SK-N-SH (cell line): ENCODE results near the gene TEX264. TPM values are rescaled to one million over a fixed set of nuclear protein-coding genes. Genes with fewer than 3 reads are reported as not detected.

ENCODE experiments used
- CTCF ChIA-PET: fragments of 300-600, 350-600 bp; formaldehyde crosslinking; extraction: SDS; loops from one replicate; lab custom pipeline; 2021; lab: Yijun Ruan, JAX
- POLR2A ChIA-PET: fragments of 350-600 bp; sonication (Branson Sonifier 250); formaldehyde crosslinking; extraction: SDS; loops from one replicate; lab custom pipeline; 2020; ENCODE audit warnings: antibody characterized with exemption, inconsistent platforms; lab: Yijun Ruan, JAX
- DNase-seq: peaks from one replicate; pipeline ENCODE4 v3.0.0; 2012
- H2AFZ ChIP-seq: fragments of 200-600 bp; sonication (generic); 2 replicates; pipeline ENCODE4 v1.8.1; 2016; ENCODE audit warnings: antibody characterized with exemption, mild to moderate bottlenecking, low read depth
- H3F3A ChIP-seq: fragments of 200-600 bp; sonication (generic); replicated peaks from 2 replicates; pipeline ENCODE3; 2016; ENCODE audit warnings: antibody characterized with exemption, mild to moderate bottlenecking; ENCODE audit not compliant: insufficient read depth
- H3K27ac ChIP-seq, 2 experiments: fragments of 200-500 bp in 1 of 2; fragments of 200-600 bp in 1 of 2; sonication (Bioruptor generic) in 1 of 2; sonication (generic), shearing (Covaris generic) in 1 of 2; 2 replicates each; pipeline versions ENCODE4 v1.5.1 to v1.6.1; 2014 to 2016; ENCODE audit warnings: low read depth in 2 of 2, inconsistent platforms in 1 of 2, low read length in 1 of 2, mild to moderate bottlenecking in 1 of 2, mixed read lengths in 1 of 2
- H3K27me3 ChIP-seq: fragments of 200-600 bp; sonication (generic), shearing (Covaris generic); 2 replicates; pipeline ENCODE4 v1.6.1; 2016; ENCODE audit warnings: mixed run types; ENCODE audit not compliant: insufficient read depth
- H3K36me3 ChIP-seq, 2 experiments: fragments of 200-500 bp in 1 of 2; fragments of 200-600 bp in 1 of 2; sonication (Bioruptor generic) in 1 of 2; sonication (generic) in 1 of 2; replicated peaks in 1 of 2; 2 replicates each; pipeline versions ENCODE3 to v1.5.1; 2014 to 2016; ENCODE audit warnings: low read length in 1 of 2, mild to moderate bottlenecking in 1 of 2; ENCODE audit not compliant: insufficient read depth in 2 of 2, control insufficient read depth in 1 of 2
- H3K4me1 ChIP-seq, 2 experiments: fragments of 200-500 bp in 1 of 2; fragments of 200-600 bp in 1 of 2; sonication (Bioruptor generic) in 1 of 2; sonication (generic), shearing (Covaris generic) in 1 of 2; 2 replicates each; pipeline versions ENCODE4 v1.5.1 to v1.6.1; 2014 to 2016; ENCODE audit warnings: low read depth in 1 of 2, low read length in 1 of 2, mixed run types in 1 of 2; ENCODE audit not compliant: insufficient read depth in 2 of 2, control insufficient read depth in 1 of 2
- H3K4me2 ChIP-seq: fragments of 200-600 bp; sonication (generic), shearing (Covaris generic); 2 replicates; pipeline ENCODE4 v1.6.1; 2017; ENCODE audit warnings: mixed run types
- H3K4me3 ChIP-seq, 2 experiments: fragments of 200-500 bp in 1 of 2; fragments of 200-600 bp in 1 of 2; sonication (Bioruptor generic) in 1 of 2; sonication (generic), shearing (Covaris generic) in 1 of 2; 2 replicates each; pipeline versions ENCODE4 v1.5.1 to v1.8.1; 2014 to 2016; ENCODE audit warnings: low read depth in 2 of 2, inconsistent platforms in 1 of 2, low read length in 1 of 2, mild to moderate bottlenecking in 1 of 2, mixed read lengths in 1 of 2, moderate library complexity in 1 of 2
- H3K79me2 ChIP-seq: fragments of 200-600 bp; sonication (generic); 2 replicates; pipeline ENCODE4 v1.8.1; 2017; ENCODE audit warnings: mild to moderate bottlenecking; ENCODE audit not compliant: insufficient read depth
- H3K9ac ChIP-seq: fragments of 200-600 bp; sonication (generic); 2 replicates; pipeline ENCODE4 v1.6.1; 2017; ENCODE audit warnings: mixed run types
- H3K9me2 ChIP-seq: fragments of 200-600 bp; sonication (generic); 2 replicates; pipeline ENCODE4 v1.6.1; 2017; ENCODE audit warnings: mixed run types
- H3K9me3 ChIP-seq: fragments of 200-600 bp; sonication (generic); 2 replicates; pipeline ENCODE4 v1.6.1; 2017; ENCODE audit warnings: mixed run types, mild to moderate bottlenecking, moderate library complexity
- H4K20me1 ChIP-seq: fragments of 200-600 bp; sonication (generic); 2 replicates; pipeline ENCODE4 v1.6.1; 2017; ENCODE audit warnings: mild to moderate bottlenecking, mixed run types; ENCODE audit not compliant: insufficient read depth
- CHD2 ChIP-seq: fragments of 150-350 bp; IDR thresholded peaks from 2 replicates; pipeline ENCODE4 v1.6.1; 2018; ENCODE audit warnings: low read length; ENCODE audit not compliant: partially characterized antibody
- EP300 ChIP-seq, 2 experiments: IDR thresholded peaks; 2 replicates each; pipeline versions ENCODE4 v1.4.0 to v1.6.1; 2012; ENCODE audit warnings: borderline replicate concordance in 1 of 2, low read depth in 1 of 2, low read length in 1 of 2
- FOXJ3 ChIP-seq: sonication (generic); formaldehyde crosslinking; IDR thresholded peaks from 2 replicates; pipeline ENCODE4 v1.5.1; 2020; ENCODE audit warnings: mild to moderate bottlenecking, missing genetic modification reagents
- MAX ChIP-seq: IDR thresholded peaks from 2 replicates; pipeline ENCODE4 v1.4.0; 2012; ENCODE audit warnings: low read depth
- MXI1 ChIP-seq: IDR thresholded peaks from 2 replicates; pipeline ENCODE4 v1.6.1; 2012; ENCODE audit warnings: mild to moderate bottlenecking, low read depth, low read length, improper control_type of control experiment
- RAD21 ChIP-seq: IDR thresholded peaks from 2 replicates; pipeline ENCODE4 v1.6.1; 2012; ENCODE audit warnings: mild to moderate bottlenecking, low read length
- RCOR1 ChIP-seq: fragments of 150-350 bp; IDR thresholded peaks from 2 replicates; pipeline ENCODE4 v1.6.1; 2017; ENCODE audit warnings: antibody characterized with exemption, low read length
- RFX5 ChIP-seq: IDR thresholded peaks from 2 replicates; pipeline ENCODE4 v1.6.1; 2012; ENCODE audit warnings: mild to moderate bottlenecking, improper control_type of control experiment, low read length
- TCF12 ChIP-seq: IDR thresholded peaks from 2 replicates; pipeline ENCODE4 v1.4.0; 2012
- TEAD4 ChIP-seq: IDR thresholded peaks from 2 replicates; pipeline ENCODE4 v1.4.0; 2012; ENCODE audit warnings: mild to moderate bottlenecking, borderline replicate concordance; ENCODE audit not compliant: insufficient read depth
- WGBS: methylation state at CpG from one replicate; pipeline ENCODE4 v1.1.6; 2017; ENCODE audit warnings: low lambda C conversion rate; 5-methylcytosine and 5-hydroxymethylcytosine counted together
- polyA plus RNA-seq, 3 experiments: library from polyadenylated mRNA; depleted of rRNA; stranded (reverse); fragments of >200 nt; gene quantifications; 2 replicates each; pipeline ENCODE4 v1.2.3, GENCODE V29; 2012

TEX264 gene
- polyA plus RNA-seq, 1 of the 3 experiments (the other 2 are of a cell fraction): 82.1 TPM

GRCh38 chr3:51709004-51709420, 38.0 kb downstream of the TEX264 start (continued):
- TF ChIP-seq MAX: no peak

- Histone ChIP-seq H3K79me2 (no peaks in the 10 kb centered on the region), H3K4me2 (no peak overlapping the region), H3K27ac (no peak overlapping the region), H3K9ac (no peak overlapping the region), H3K9me3 (no peaks in the 10 kb centered on the region), H3K9me2 (no peaks in the 10 kb centered on the region), H2AFZ (no peak overlapping the region), H3K36me3 (no peaks in the 10 kb centered on the region), H3K27me3 (no peaks in the 10 kb centered on the region), H4K20me1 (peaks cover 26% of the 10 kb centered on the region), H3F3A (no peaks in the 10 kb centered on the region), H3K4me1 (peaks cover 0 to 19% of the 10 kb centered on the region in 2 experiments; a peak in 1 of 4 replicates), H3K4me3 (no peak overlapping the region)
- WGBS: 71% methylated on average over 4 of the region's 4 CpGs
- POLR2A ChIA-PET: interaction anchor here (0.6 kb wide), 1 partner anchor 83 kb away, joined by 3 read pairs; no protein-coding TSS in a partner anchor
- TF ChIP-seq TCF12: no peak
- TF ChIP-seq RCOR1: no peak
- no peak for TF ChIP-seq MAX
- no peak for TF ChIP-seq TEAD4
- no peak for TF ChIP-seq CHD2
- no peak for TF ChIP-seq FOXJ3 (CRISPR knock-in tag)
- no peak for TF ChIP-seq EP300 (IDR thresholded peaks at IDR 0.05; ENCODE audit: borderline replicate concordance in 1 of 2, low read depth in 1 of 2, low read length in 1 of 2)
- no peak for DNase-seq
- CTCF ChIA-PET: interaction anchor here (0.7 to 9.6 kb wide), 2 partner anchors 10 to 27 kb away, joined by 5 to 89 read pairs; no protein-coding TSS in a partner anchor
Measured at GRCh38 chr3:51709675-51710074, 38.6 kb downstream of the TEX264 start.

GRCh38 chr3:51710631-51711351, 39.7 kb downstream of the TEX264 start:
- no peak for TF ChIP-seq MXI1
- TF ChIP-seq RFX5: no peak
- peak; percentile 26; the same call in 1 of the 2 replicates for TF ChIP-seq RAD21
- H3K4me1 ChIP-seq: peaks cover 0 to 13% of the 10 kb centered on the region in 2 experiments; a peak in 1 of 4 replicates
- H3K79me2 ChIP-seq: no peaks in the 10 kb centered on the region
- no peaks in the 10 kb centered on the region for H3F3A ChIP-seq
- no peak overlapping the region for H2AFZ ChIP-seq
- no peak overlapping the region for H3K9ac ChIP-seq
- ChIA-PET POLR2A (no interaction called here), CTCF (interaction anchor here (1.0 to 9.6 kb wide), 4 partner anchors 9 to 88 kb away, joined by 3 to 89 read pairs (median 4); no protein-coding TSS in a partner anchor)
- DNase-seq: peak; percentile 47
- H3K27ac ChIP-seq: no peak overlapping the region
- no peak overlapping the region for H3K4me2 ChIP-seq
- WGBS: 58% methylated on average over 4 of the region's 10 CpGs
- no peaks in the 10 kb centered on the region for H3K36me3 ChIP-seq
- H3K9me3 ChIP-seq: no peaks in the 10 kb centered on the region
- no peaks in the 10 kb centered on the region for H3K27me3 ChIP-seq
- peaks cover 15% of the 10 kb centered on the region for H4K20me1 ChIP-seq
- H3K9me2 ChIP-seq: no peaks in the 10 kb centered on the region
- no peak overlapping the region for H3K4me3 ChIP-seq
